HUES6 (cell line): ENCODE measurements around the gene OCEL1.
"Not testable (repeated sequence)": the region's sequence is repeated elsewhere in the genome, so short reads cannot be mapped to it uniquely, and the experiment has no call there.

Source experiments
- H3K27ac ChIP-seq: 2 replicates; pipeline ENCODE4 v1.7.0; 2013; ENCODE audit warnings: low read depth, mild to moderate bottlenecking, low read length, inconsistent platforms
- H3K27me3 ChIP-seq: 2 replicates; pipeline ENCODE4 v1.6.1; 2013; ENCODE audit warnings: low read length; ENCODE audit not compliant: control insufficient read depth, insufficient read depth
- H3K36me3 ChIP-seq: 2 replicates; pipeline ENCODE4 v1.6.1; 2013; ENCODE audit warnings: low read length; ENCODE audit not compliant: control insufficient read depth, insufficient read depth
- H3K4me1 ChIP-seq: 2 replicates; pipeline ENCODE4 v1.6.1; 2013; ENCODE audit warnings: low read length; ENCODE audit not compliant: control insufficient read depth, insufficient read depth
- H3K4me3 ChIP-seq: 2 replicates; pipeline ENCODE4 v1.5.1; 2013; ENCODE audit warnings: low read depth, low read length
- H3K9ac ChIP-seq: one replicate; pipeline ENCODE4 v1.6.1; 2013; ENCODE audit warnings: mild to moderate bottlenecking, low read length
- H3K9me3 ChIP-seq: 2 replicates; pipeline ENCODE4 v1.6.1; 2013; ENCODE audit warnings: low read depth, low read length; ENCODE audit not compliant: control insufficient read depth, insufficient read depth

Gene OCEL1, protein sequence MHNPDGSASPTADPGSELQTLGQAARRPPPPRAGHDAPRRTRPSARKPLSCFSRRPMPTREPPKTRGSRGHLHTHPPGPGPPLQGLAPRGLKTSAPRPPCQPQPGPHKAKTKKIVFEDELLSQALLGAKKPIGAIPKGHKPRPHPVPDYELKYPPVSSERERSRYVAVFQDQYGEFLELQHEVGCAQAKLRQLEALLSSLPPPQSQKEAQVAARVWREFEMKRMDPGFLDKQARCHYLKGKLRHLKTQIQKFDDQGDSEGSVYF

DNA sequence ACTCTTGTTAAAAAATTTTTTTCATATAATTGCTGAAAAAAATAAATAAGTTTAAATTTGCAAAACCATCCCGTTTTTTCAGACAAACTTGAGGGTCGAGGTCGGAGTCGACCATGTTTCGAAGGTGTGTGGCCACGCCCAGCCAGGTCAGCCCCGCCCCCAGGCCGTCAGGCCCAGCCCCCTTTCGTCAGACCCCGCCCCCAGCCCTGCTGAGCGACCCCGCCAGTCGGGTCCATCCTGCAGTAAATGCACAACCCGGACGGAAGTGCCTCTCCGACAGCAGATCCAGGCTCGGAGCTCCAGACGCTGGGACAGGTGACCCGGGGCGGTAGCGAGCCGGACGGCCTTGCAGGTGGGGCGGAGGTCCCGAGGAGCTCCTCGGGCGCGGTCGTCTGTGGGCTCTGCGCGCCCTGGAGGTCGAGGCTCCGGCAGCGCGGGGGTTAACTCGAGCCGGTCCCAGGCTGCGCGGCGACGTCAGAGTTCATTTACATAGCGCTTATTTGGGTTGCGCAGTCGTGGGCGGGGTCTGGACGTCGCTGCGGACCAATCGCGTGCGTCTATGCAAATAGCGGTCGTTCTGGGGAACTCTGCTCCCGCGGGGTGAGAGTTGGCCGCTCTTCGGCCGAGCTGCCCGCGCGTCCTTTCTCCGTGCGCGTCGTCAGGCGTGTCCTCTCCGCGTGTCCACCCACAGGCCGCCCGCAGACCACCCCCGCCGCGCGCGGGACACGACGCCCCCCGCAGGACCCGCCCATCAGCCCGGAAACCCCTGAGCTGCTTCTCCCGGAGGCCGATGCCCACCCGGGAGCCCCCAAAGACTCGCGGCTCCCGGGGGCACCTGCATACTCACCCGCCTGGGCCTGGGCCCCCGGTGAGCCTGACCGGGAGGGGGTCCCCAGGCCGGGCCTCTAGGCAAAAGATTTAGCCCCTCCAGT, at the start of gene OCEL1:
Gene OCEL1, plus strand, starts transcription at position 225 of the 932 bp plus-strand sequence. Its CDS starts 22 bp downstream, at position 247.
- H3K27ac ChIP-seq, result peak within 1 kb of the TSS; percentile 63; the same call in 1 of the 2 replicates
- peak within 1 kb of the TSS; percentile 87 for H3K9ac ChIP-seq
- peak within 1 kb of the TSS; percentile 99 for H3K4me3 ChIP-seq
- H3K27me3 ChIP-seq, result no peaks in the 10 kb centered on the region
- peaks cover 4% of the 10 kb centered on the region; the same call in 1 of the 2 replicates for H3K4me1 ChIP-seq
- H3K9me3 ChIP-seq, result no peaks in the 10 kb centered on the region
- peaks cover 14% of the 10 kb centered on the region for H3K36me3 ChIP-seq

DNA sequence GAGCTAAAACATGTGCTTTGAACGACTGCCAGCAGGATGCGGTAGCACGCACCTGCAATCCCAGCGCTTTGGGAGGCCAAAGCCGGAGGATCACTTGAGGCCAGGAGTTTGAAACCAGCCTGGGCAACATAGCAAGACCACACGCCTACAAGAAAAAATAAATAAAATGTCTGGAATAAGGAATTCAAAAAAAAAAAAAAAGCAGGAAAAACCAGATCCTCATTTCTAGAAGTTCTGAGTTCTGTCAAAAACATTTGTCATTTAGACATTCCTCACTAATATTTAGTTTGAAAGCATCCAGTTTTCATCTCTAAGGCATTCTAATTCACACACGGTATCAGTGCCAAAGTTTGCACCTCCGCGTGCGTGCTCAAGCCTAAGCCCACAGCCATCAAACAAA, 47.7 kb upstream of the OCEL1 start:
- Histone ChIP-seq H3K27ac (no peak overlapping the region), H3K27me3 (no peaks in the 10 kb centered on the region), H3K9me3 (no peaks in the 10 kb centered on the region), H3K36me3 (peaks cover 38% of the 10 kb centered on the region), H3K4me1 (peaks cover 10% of the 10 kb centered on the region), H3K9ac (no peak overlapping the region), H3K4me3 (no peak overlapping the region)

DNA sequence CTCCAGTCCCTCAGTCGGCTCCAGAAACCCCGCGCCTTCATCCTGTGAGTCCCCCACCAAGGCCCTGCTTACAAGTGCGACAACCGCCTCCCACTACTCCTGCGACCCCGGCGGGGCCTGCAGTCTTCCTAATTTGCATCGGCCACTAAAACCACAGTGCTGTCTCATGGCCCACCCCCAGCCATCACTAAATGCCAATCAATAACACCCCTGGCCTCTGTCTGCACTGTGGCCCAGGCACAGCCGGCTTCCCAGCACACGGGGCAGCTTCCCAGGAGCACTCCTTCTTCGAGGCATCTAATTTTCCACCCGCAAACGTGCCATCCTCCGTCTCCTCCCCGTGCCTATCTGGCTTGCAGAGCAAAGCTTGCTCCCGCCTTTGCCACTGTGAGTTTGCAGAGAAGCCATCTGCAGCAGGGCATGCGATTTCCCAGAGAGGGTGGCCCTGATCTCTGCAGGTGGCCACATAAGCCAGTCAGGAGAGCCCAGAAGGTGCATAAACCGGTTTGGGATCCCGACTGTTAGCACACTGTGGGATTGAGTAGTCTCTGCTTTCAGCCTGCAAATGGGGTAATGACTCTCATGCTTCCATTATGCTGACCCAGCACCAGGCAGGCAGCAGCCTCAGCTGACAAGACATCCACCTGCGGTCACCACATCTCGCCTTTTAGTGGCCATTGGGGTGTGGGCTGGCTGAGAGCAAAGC, 44.9 kb upstream of the OCEL1 start:
- Histone ChIP-seq H3K27ac (no peak overlapping the region), H3K9ac (no peak overlapping the region)

DNA sequence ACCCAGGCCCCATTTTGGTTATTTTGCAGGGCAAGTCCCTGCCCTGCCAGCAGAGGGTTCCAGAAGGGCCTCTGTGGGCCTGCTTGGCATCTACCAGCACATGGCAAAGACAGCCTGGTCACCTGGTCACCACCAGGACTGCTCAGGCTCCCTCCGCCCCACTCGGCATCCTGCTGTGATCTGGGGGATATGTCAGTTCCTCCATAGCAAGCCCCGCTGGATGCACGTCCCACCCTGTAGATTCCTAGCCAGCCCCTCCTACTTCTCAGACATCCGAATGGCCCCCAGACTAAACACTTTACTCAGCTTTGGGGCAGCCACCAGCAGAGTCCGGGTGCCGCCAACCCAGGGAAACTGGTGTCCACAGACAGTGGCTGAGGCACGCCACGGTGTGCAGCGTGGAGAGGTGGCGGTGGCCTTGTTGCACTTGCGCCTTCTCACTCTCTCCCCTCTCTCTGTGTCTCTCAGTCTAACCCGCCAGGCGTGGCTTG, 42.7 kb upstream of the OCEL1 start:
- Histone ChIP-seq H3K27ac (no peak overlapping the region), H3K4me3 (no peak overlapping the region)

More for the DNA sequence above, 44.9 kb upstream of the OCEL1 start:
- Histone ChIP-seq H3K4me3 (no peak overlapping the region), H3K27me3 (no peaks in the 10 kb centered on the region), H3K9me3 (no peaks in the 10 kb centered on the region), H3K4me1 (peaks cover 10% of the 10 kb centered on the region), H3K36me3 (peaks cover 46% of the 10 kb centered on the region)

DNA sequence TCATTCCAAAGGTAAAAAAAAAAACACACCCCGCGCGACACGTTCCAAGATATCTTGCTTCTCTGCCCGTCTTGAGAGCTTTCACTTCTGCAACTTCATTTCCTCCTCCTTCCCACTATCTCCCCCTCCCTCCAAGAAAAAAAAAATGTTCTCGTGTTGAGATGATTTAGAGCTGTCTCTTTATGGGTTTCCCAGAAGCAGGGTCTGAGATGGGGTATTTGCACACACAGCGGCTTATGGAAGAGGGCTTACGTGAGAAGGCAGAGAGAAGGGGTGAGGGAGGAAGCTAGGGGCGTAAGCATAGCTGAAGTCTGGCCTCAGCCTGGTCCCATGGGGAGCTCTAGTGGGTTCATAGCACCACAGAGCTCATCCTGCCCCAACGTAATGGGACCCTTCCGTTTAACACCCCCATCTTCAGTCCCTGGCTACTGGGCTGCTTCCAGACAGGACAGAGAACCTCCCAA, 42.1 kb upstream of the OCEL1 start:
- H3K36me3 ChIP-seq, result peaks cover 47% of the 10 kb centered on the region

More for the DNA sequence above, 42.7 kb upstream of the OCEL1 start:
- Histone ChIP-seq H3K9ac (no peak overlapping the region), H3K4me1 (peaks cover 10% of the 10 kb centered on the region), H3K9me3 (no peaks in the 10 kb centered on the region), H3K27me3 (no peaks in the 10 kb centered on the region), H3K36me3 (peaks cover 47% of the 10 kb centered on the region)

DNA sequence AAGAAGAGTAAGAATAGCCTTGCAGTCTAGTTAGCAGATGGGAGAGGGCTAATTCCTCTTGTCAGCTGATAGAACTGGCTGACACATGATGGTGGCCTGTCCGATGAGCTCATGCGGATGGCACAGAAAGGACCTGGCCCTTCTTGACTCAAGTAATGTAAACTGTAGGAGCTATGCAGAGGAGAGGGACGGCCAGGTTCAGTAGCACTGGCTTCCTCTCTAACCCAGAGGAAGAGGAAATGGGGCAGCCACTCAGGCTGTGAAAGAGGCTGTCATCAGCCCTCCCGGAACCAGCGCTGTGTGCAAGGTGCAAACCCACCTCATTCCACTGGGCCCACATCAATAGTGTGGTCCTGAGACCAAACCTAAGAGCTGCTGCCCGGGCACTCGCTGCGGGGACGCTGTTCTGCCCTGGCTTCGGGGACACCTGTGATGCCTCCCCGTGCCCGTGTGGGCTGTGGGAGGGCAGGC, 41.6 kb upstream of the OCEL1 start:
- H3K4me1 ChIP-seq, result peaks cover 10% of the 10 kb centered on the region

More for the DNA sequence above, 42.1 kb upstream of the OCEL1 start:
- Histone ChIP-seq H3K4me3 (no peak overlapping the region), H3K9ac (no peak overlapping the region), H3K4me1 (peaks cover 10% of the 10 kb centered on the region), H3K27ac (no peak overlapping the region), H3K27me3 (no peaks in the 10 kb centered on the region), H3K9me3 (no peaks in the 10 kb centered on the region)

DNA sequence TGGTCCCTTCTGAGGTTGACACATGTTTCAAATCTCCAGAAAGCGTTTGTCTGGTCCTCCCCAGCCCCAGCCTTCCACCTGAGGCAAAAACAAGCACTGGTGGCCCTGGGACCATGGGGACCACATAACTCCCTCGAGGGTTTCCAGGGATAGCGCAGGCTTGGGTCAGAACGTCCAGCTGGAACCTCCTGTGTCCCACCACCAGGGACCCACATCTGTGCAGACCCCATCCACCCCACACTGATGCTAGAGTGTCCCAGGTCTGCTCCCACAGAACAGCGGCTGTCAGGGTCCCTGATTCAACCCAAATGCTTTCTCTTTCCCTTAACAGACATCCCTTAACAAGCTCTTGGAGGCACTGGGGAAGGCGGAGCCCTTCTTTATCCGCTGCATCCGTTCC, 40.4 kb upstream of the OCEL1 start:
- H3K9ac ChIP-seq, result no peak overlapping the region
- H3K36me3 ChIP-seq, result peaks cover 57% of the 10 kb centered on the region
- H3K9me3 ChIP-seq, result no peaks in the 10 kb centered on the region
- no peaks in the 10 kb centered on the region for H3K27me3 ChIP-seq
- no peak overlapping the region for H3K4me3 ChIP-seq
- H3K4me1 ChIP-seq, result peaks cover 9% of the 10 kb centered on the region
- no peak overlapping the region for H3K27ac ChIP-seq

More for the DNA sequence above, 41.6 kb upstream of the OCEL1 start:
- peaks cover 52% of the 10 kb centered on the region for H3K36me3 ChIP-seq
- no peaks in the 10 kb centered on the region for H3K9me3 ChIP-seq
- H3K4me3 ChIP-seq, result no peak overlapping the region
- no peak overlapping the region for H3K27ac ChIP-seq
- H3K9ac ChIP-seq, result no peak overlapping the region
- no peaks in the 10 kb centered on the region for H3K27me3 ChIP-seq

DNA sequence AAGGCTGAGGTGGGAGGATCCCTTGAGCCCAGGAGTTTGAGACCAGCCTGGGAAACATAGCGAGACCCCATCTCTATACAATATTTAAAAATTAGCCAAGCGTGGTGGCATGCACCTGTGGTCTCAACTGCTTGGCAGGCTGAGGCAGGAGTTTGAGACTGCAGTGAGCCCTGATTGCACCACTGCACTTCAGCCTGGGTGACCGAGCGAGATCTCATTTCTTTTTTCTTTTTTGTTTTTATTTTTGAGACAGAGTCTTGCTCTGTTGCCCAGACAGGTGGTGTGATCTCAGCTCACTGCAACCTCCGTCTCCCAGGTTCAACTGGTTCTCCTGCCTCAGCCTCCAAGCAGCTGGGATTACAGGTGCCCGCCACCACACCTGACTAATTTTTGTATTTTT, 34.3 kb upstream of the OCEL1 start:
- not testable (repeated sequence) for H3K4me1 ChIP-seq, H3K9me3 ChIP-seq, H3K9ac ChIP-seq, H3K27ac ChIP-seq, H3K4me3 ChIP-seq, H3K27me3 ChIP-seq
- H3K36me3 ChIP-seq, result peaks cover 71% of the 10 kb centered on the region

DNA sequence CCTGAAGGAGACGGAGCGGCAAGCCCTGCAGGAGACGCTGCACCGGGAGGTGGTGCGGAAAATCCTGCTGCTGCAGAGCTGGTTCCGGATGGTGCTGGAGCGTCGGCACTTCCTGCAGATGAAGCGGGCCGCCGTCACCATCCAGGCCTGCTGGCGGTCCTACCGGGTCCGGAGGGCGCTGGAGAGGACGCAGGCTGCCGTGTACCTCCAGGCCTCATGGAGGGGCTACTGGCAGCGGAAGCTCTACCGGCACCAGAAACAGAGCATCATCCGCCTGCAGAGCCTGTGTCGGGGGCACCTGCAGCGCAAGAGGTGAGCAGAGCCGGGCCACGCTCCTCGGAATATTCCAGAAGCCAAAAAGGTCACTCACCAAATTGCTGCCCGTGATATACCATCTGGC, 33.3 kb upstream of the OCEL1 start:
- no peak overlapping the region for H3K4me3 ChIP-seq
- H3K9ac ChIP-seq, result no peak overlapping the region
- no peaks in the 10 kb centered on the region for H3K9me3 ChIP-seq
- no peak overlapping the region for H3K27ac ChIP-seq
- H3K27me3 ChIP-seq, result no peaks in the 10 kb centered on the region
- H3K4me1 ChIP-seq, result no peaks in the 10 kb centered on the region
- peaks cover 70% of the 10 kb centered on the region for H3K36me3 ChIP-seq

DNA sequence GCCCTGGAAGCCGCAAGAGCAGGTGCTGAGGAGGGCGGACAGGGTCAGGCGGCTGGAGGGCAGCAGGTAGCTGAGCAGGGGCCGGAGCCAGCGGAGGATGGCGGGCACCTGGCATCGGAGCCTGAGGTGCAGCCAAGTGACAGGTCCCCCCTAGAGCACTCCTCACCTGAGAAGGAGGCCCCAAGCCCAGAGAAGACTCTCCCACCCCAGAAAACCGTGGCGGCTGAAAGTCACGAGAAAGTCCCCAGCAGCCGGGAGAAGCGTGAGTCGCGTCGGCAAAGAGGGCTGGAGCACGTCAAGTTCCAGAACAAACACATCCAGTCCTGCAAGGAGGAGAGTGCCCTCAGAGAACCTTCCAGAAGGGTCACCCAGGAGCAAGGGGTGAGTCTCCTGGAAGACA, 31.4 kb upstream of the OCEL1 start:
- H3K9me3 ChIP-seq, result no peaks in the 10 kb centered on the region
- H3K36me3 ChIP-seq, result peaks cover 70% of the 10 kb centered on the region

More for the DNA sequence above, 31.4 kb upstream of the OCEL1 start:
- no peak overlapping the region for H3K27ac ChIP-seq
- no peaks in the 10 kb centered on the region for H3K27me3 ChIP-seq
- H3K4me3 ChIP-seq, result no peak overlapping the region
- no peaks in the 10 kb centered on the region for H3K4me1 ChIP-seq
- no peak overlapping the region for H3K9ac ChIP-seq
